ENCODE data around the gene ARHGEF3.
"Not testable (repeated sequence)": the region's sequence is repeated elsewhere in the genome, so short reads cannot be mapped to it uniquely, and the experiment has no call there.

Gene ARHGEF3

DNA sequence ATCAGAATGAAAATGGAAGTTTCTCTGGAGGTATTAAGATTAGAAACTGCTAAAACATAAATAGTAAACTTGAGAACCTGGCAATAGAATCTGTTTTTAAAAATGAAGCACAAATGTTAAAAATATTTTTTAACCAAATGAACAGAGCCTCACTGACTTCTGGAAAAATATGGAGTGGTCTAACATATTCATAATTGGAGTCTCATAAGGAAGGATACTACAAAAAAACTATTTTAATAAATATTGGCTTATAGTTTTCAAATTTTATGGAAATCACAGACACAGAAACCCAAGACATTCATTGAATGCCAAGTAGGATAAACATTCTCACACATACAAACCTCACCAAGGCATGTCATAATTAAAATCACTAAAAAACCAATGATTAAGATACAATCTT is 95.1 kb downstream of the ARHGEF3 start:
- Histone ChIP-seq H3K9me3 (ENCODE audit: control insufficient read depth, low read length) (peaks cover 4% of the 10 kb centered on the region), H3K9ac (ENCODE audit: low read length) (no peak overlapping the region), H3K27me3 (replicated peaks; ENCODE audit: control insufficient read depth, insufficient read depth, low read length) (no peaks in the 10 kb centered on the region), H3K4me3 (ENCODE audit: low read length) (no peak overlapping the region), H3K4me1 (ENCODE audit: control insufficient read depth, insufficient read depth, low read length) (no peaks in the 10 kb centered on the region), H3K36me3 (ENCODE audit: control insufficient read depth, insufficient read depth, low read length, severe bottlenecking) (no peaks in the 10 kb centered on the region)
- DNase-seq (ENCODE audit: low read depth) = no peak

DNA sequence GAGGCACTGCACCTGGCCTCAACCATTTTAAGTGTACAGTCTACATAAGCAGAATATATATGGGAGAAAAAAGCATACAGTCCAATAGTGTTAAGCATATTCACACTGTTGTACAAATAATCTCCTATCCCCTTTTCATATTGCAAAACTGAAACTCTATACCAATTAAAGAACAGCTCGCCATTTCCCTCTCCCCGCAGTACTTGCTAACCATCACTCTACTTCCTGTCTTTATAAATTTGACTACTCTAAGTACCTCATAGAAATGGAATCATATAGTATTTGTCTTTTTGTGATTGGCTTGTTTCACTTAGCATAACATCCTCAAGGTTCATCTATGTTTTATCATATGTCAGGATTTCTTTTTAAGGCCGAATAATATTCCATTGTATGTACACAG is 97.0 kb downstream of the ARHGEF3 start:
- Histone ChIP-seq H3K27me3 (replicated peaks; ENCODE audit: control insufficient read depth, insufficient read depth, low read length) (no peaks in the 10 kb centered on the region), H3K9me3 (ENCODE audit: control insufficient read depth, low read length) (peaks cover 4% of the 10 kb centered on the region), H3K4me3 (ENCODE audit: low read length) (no peak overlapping the region), H3K36me3 (ENCODE audit: control insufficient read depth, insufficient read depth, low read length, severe bottlenecking) (no peaks in the 10 kb centered on the region), H3K4me1 (ENCODE audit: control insufficient read depth, insufficient read depth, low read length) (no peaks in the 10 kb centered on the region), H3K9ac (ENCODE audit: low read length) (no peak overlapping the region)
- no peak for DNase-seq (ENCODE audit: low read depth)

DNA sequence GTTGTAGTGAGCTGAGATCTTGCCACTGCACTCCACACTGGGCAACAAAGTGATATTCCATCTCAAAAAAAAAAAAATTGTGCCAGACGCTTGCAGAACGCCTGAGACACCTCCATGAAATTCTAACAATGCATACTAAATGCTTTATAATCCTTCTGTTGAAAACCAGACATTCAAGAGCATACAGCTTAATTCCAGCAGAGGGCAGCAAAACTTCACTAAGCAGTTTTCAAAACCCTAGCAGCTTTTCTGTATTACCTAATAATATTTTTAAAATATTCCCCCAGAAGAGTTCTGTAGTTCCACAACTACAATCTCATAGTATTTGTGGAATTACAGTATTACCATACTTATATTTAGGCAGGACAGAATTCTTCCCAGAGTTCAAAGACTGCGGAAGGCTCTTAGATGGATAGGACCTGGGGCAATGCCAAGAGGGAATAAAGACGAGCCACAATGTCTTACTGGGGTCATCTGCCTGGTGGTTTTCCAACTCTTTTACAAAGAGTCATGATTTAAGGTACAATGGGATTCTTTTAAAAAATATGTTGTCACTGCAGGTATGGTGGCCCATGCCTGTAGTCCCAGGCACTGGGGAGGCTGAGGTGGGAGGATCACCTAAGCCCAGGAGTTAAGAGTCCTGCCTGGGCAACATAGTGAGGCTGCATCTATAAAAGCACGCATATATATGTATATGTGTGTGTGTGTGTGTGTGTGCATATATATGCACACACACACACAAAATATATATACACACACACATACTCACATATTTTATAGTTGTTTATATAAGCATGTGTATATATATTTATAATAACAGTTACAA is 99.0 kb downstream of the ARHGEF3 start:
- DNase-seq (ENCODE audit: low read depth) = peak; percentile 90
- Histone ChIP-seq H3K4me3 (ENCODE audit: low read length) (no peak overlapping the region), H3K9ac (ENCODE audit: low read length) (no peak overlapping the region), H3K9me3 (ENCODE audit: control insufficient read depth, low read length) (peaks cover 4% of the 10 kb centered on the region), H3K27me3 (replicated peaks; ENCODE audit: control insufficient read depth, insufficient read depth, low read length) (no peaks in the 10 kb centered on the region), H3K36me3 (ENCODE audit: control insufficient read depth, insufficient read depth, low read length, severe bottlenecking) (no peaks in the 10 kb centered on the region), H3K4me1 (ENCODE audit: control insufficient read depth, insufficient read depth, low read length) (no peaks in the 10 kb centered on the region)

DNA sequence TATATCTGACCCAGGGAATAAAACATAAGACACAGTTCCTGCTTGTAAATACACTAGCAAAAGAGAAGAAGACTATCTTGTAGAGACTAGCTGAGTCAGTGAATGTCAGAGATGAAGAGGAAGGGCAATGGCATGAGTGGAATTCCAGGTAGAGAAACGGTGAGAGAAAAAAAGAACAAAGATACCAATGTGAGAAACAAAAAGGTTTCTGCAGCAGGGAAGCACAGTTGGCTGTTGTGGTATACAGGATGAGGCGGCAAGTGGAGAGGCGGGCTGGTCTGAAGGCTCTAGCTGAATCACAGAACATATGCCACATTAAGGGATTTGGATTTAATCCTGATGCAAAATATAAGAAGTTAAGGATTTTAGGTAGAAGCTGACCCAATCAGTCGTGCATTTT is 101.6 kb downstream of the ARHGEF3 start:
- no peaks in the 10 kb centered on the region for H3K27me3 ChIP-seq (replicated peaks; ENCODE audit: control insufficient read depth, insufficient read depth, low read length)
- no peak for DNase-seq (ENCODE audit: low read depth)
- H3K9me3 ChIP-seq (ENCODE audit: control insufficient read depth, low read length) = no peaks in the 10 kb centered on the region
- H3K9ac ChIP-seq (ENCODE audit: low read length) = no peak overlapping the region
- H3K36me3 ChIP-seq (ENCODE audit: control insufficient read depth, insufficient read depth, low read length, severe bottlenecking) = no peaks in the 10 kb centered on the region
- no peak overlapping the region for H3K4me3 ChIP-seq (ENCODE audit: low read length)
- H3K4me1 ChIP-seq (ENCODE audit: control insufficient read depth, insufficient read depth, low read length) = no peaks in the 10 kb centered on the region

DNA sequence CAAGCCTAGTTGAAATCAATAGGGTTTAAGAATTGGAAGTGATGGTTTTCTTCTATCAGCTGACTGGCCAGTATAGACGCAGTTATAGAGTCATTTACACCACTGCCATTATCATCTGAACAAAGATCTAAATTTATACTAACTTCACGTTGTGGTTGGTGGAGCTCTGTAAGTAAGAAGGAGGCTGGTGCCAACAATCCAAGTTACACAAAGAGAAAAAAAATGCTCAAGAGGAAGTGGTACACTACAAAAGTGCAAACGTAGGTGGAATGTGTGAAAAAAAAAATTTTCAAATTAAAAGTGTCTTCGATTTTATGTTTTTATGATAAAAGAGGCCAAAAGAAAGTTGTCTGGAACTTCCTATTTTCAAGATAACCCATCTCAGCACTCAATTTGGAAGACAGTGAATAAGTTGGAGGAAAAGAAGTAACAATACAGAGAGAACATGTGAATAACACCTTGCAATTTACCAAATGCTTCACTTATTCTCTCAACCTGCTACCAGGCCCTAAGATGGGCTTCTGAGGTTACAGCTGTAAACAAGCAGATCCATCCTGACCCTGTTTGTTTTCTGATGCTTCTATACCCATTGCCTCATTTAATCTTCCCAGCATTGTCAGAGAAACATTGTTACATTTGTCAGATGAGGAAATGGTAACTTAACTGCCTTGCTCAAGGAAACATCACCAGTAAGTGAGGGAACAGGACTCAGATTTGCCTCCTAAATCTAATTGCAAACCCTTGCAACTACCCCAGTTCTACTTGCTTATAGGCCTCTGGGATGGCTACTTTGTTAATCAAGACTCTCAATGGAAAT is 106.7 kb downstream of the ARHGEF3 start:
- no peaks in the 10 kb centered on the region for H3K36me3 ChIP-seq (ENCODE audit: control insufficient read depth, insufficient read depth, low read length, severe bottlenecking)
- H3K4me1 ChIP-seq (ENCODE audit: control insufficient read depth, insufficient read depth, low read length) = peaks cover 4% of the 10 kb centered on the region
- no peak for DNase-seq (ENCODE audit: low read depth)
- H3K4me3 ChIP-seq (ENCODE audit: low read length) = no peak overlapping the region
- no peaks in the 10 kb centered on the region for H3K27me3 ChIP-seq (replicated peaks; ENCODE audit: control insufficient read depth, insufficient read depth, low read length)
- H3K9ac ChIP-seq (ENCODE audit: low read length) = no peak overlapping the region
- H3K9me3 ChIP-seq (ENCODE audit: control insufficient read depth, low read length) = no peaks in the 10 kb centered on the region

DNA sequence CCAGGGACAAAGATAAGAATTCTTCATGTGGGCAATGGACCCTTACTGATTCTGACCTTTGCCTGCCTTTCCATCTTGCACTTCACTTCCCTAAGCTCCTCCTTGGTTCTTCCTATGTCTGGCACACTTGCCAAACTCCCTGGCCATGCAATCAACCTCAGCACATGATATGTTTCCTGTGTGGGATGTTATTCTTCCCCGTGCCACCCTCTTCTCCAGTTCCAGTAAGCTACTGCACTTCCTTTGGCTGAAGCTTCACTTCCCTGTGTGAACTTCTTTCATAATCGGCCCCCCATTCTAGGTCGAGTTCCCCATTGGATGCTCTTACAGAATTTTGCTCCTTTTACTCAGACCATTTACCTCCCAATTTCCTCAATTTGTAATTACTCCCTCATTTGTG is 108.0 kb downstream of the ARHGEF3 start:
- H3K4me1 ChIP-seq (ENCODE audit: control insufficient read depth, insufficient read depth, low read length) = peaks cover 4% of the 10 kb centered on the region
- H3K27me3 ChIP-seq (replicated peaks; ENCODE audit: control insufficient read depth, insufficient read depth, low read length) = no peaks in the 10 kb centered on the region
- H3K4me3 ChIP-seq (ENCODE audit: low read length) = no peak overlapping the region
- DNase-seq (ENCODE audit: low read depth) = no peak
- H3K9me3 ChIP-seq (ENCODE audit: control insufficient read depth, low read length) = no peaks in the 10 kb centered on the region
- no peaks in the 10 kb centered on the region for H3K36me3 ChIP-seq (ENCODE audit: control insufficient read depth, insufficient read depth, low read length, severe bottlenecking)
- H3K9ac ChIP-seq (ENCODE audit: low read length) = no peak overlapping the region

DNA sequence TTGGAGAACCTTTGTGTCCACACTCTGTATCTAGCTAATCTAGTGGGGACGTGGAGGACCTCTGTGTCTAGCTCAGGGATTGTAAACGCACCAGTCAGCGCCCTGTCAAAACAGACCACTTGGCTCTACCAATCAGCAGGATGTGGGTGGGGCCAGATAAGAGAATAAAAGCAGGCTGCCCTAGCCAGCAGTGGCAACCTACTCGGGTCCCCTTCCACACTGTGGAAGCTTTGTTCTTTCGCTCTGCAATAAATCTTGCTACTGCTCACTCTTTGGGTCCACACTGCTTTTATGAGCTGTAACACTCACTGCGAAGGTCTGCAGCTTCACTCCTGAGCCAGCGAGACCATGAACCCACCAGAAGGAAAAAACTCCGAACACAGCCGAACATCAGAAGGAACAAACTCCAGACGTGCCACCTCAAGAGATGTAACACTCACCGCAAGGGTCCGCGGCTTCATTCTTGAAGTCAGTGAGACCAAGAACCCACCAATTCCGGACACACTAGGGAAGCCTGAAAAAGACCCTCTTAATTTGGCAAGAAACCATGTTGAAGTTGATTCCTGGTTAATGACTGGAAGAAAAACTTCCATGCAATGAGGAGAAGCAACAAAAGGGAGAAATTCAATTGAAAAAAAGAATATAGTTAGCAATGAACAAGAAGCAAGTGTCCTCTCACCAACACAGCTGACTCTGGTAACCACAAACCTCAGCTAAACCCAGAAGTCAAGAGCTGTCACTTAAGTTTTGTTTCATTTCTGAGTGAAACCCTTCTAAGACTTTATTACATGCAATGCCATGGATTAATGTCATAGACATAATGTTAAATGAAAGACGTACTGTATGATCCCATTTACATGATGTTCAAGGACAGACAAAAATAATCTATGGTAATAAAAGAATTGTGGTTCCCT is 109.0 kb downstream of the ARHGEF3 start:
- not testable (repeated sequence) for H3K4me3 ChIP-seq (ENCODE audit: low read length); DNase-seq (ENCODE audit: low read depth); H3K36me3 ChIP-seq (ENCODE audit: control insufficient read depth, insufficient read depth, low read length, severe bottlenecking); H3K9me3 ChIP-seq (ENCODE audit: control insufficient read depth, low read length); H3K4me1 ChIP-seq (ENCODE audit: control insufficient read depth, insufficient read depth, low read length); H3K9ac ChIP-seq (ENCODE audit: low read length); H3K27me3 ChIP-seq (replicated peaks; ENCODE audit: control insufficient read depth, insufficient read depth, low read length)

DNA sequence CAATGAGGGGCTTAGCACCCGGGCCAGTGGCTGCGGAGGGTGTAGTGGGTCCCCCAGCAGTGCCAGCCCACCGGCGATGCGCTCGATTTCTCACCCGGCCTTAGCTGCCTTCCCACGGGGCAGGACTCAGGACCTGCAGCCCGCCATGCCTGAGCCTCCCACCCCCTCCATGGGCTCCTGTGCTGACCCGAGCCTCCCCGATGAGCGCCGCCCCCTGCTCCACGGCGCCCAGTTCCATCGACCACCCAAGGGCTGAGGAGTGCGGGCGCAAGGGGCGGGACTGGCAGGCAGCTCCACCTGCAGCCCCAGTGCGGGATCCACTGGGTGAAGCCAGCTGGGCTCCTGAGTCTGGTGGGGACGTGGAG is 109.8 kb downstream of the ARHGEF3 start:
- H3K9me3 ChIP-seq (ENCODE audit: control insufficient read depth, low read length); H3K4me3 ChIP-seq (ENCODE audit: low read length); DNase-seq (ENCODE audit: low read depth); H3K9ac ChIP-seq (ENCODE audit: low read length); H3K4me1 ChIP-seq (ENCODE audit: control insufficient read depth, insufficient read depth, low read length); H3K27me3 ChIP-seq (replicated peaks; ENCODE audit: control insufficient read depth, insufficient read depth, low read length); H3K36me3 ChIP-seq (ENCODE audit: control insufficient read depth, insufficient read depth, low read length, severe bottlenecking): not testable (repeated sequence)

DNA sequence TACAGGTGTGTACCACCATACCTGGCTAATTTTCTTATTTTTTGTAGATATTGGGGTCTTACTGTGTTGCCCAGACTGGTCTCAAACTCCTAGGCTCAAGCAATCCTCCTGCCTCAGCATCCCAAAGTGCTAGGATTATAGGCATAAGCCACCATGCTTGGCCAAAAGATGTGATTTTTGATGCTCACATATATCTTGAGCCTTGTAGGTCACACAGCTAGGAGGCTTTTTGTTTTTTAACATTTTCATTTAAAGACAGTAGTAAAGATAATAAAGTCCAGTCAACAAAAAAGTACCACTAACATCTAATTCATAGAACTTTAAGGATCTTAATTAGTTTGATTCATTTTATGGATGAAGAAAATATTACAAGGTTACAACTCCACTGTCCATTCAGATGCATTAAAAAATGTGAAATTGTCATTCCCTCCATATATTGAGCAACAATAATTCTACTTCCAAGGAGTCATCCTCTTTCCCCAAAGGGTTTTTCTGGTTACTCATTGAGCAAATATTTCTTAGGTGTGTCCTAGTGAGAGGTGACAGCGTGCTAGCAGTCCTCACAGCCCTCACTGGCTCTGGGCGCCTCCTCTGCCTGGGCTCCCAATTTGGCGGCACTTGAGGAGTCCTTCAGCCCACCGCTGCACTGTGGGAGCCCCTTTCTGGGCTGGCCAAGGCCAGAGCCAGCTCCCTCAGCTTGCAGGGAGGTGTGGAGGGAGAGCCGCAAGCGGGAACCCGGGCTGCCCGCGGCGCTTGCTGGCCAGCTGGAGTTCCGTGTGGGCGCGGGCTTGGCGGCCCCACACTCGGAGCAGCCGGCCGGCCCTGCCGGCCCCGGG is 110.4 kb downstream of the ARHGEF3 start:
- no peaks in the 10 kb centered on the region for H3K27me3 ChIP-seq (replicated peaks; ENCODE audit: control insufficient read depth, insufficient read depth, low read length)
- H3K9me3 ChIP-seq (ENCODE audit: control insufficient read depth, low read length) = no peaks in the 10 kb centered on the region
- DNase-seq (ENCODE audit: low read depth) = no peak
- no peak overlapping the region for H3K4me3 ChIP-seq (ENCODE audit: low read length)
- no peaks in the 10 kb centered on the region for H3K36me3 ChIP-seq (ENCODE audit: control insufficient read depth, insufficient read depth, low read length, severe bottlenecking)
- no peak overlapping the region for H3K9ac ChIP-seq (ENCODE audit: low read length)
- H3K4me1 ChIP-seq (ENCODE audit: control insufficient read depth, insufficient read depth, low read length) = peaks cover 4% of the 10 kb centered on the region

DNA sequence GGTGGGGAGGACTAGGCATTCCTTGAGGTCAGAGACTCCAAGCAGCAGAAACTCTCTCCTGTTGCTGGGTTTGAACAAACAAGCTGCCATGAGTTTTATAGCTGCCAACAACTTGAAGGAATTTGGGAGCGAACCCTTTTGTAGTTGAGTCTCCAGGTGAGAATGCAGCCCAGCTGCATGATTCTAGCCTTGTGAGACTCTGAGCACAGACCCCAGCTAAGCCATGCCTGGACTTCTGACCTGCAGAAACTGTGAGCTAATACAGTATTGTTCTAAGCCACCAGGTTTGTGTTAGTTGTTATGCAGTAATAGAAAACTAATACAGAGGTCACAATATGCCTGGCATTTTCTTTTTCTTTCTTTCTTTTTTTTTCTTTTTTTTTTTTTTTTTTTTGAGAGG is 112.4 kb downstream of the ARHGEF3 start:
- no peak overlapping the region for H3K4me3 ChIP-seq (ENCODE audit: low read length)
- H3K27me3 ChIP-seq (replicated peaks; ENCODE audit: control insufficient read depth, insufficient read depth, low read length) = no peaks in the 10 kb centered on the region
- H3K36me3 ChIP-seq (ENCODE audit: control insufficient read depth, insufficient read depth, low read length, severe bottlenecking) = no peaks in the 10 kb centered on the region
- DNase-seq (ENCODE audit: low read depth) = no peak
- peaks cover 4% of the 10 kb centered on the region for H3K4me1 ChIP-seq (ENCODE audit: control insufficient read depth, insufficient read depth, low read length)
- no peak overlapping the region for H3K9ac ChIP-seq (ENCODE audit: low read length)
- H3K9me3 ChIP-seq (ENCODE audit: control insufficient read depth, low read length) = no peaks in the 10 kb centered on the region

Data from adipocyte (in vitro differentiated cells).